ENCODE measurements around the gene TAS2R42.

Gene TAS2R42

GRCh38 chr12:11183011-11183410 is 3.7 kb downstream of the TAS2R42 start:
- no peak for DNase-seq (ENCODE audit: low spot score)
- TF ChIP-seq CTCF (IDR thresholded peaks at IDR 0.05; ENCODE audit: extremely low read depth, missing control alignments) = no peak

GRCh38 chr12:11182529-11182928 is 4.2 kb downstream of the TAS2R42 start:
- no peak for TF ChIP-seq CTCF (IDR thresholded peaks at IDR 0.05; ENCODE audit: extremely low read depth, missing control alignments)
- no peak for DNase-seq (ENCODE audit: low spot score)

- TF ChIP-seq CTCF (IDR thresholded peaks at IDR 0.05; ENCODE audit: extremely low read depth, missing control alignments) = no peak
- DNase-seq (ENCODE audit: low spot score) = no peak
Observed at GRCh38 chr12:11178250-11178649, 8.5 kb downstream of the TAS2R42 start.

GRCh38 chr12:11174022-11174421 is 12.7 kb downstream of the TAS2R42 start:
- DNase-seq (ENCODE audit: low spot score) = no peak
- TF ChIP-seq CTCF (IDR thresholded peaks at IDR 0.05; ENCODE audit: extremely low read depth, missing control alignments) = no peak

- TF ChIP-seq CTCF (IDR thresholded peaks at IDR 0.05; ENCODE audit: extremely low read depth, missing control alignments) = no peak
Observed at GRCh38 chr12:11171969-11172675, 14.6 kb downstream of the TAS2R42 start.

GRCh38 chr12:11171145-11171968 is 15.4 kb downstream of the TAS2R42 start, which contains the start of gene SMIM10L1:
Gene SMIM10L1 (plus strand): TSS chr12:11171194. CDS start chr12:11171357, 163 bp downstream.
- DNase-seq (ENCODE audit: low spot score) = peak; percentile 90
- TF ChIP-seq CTCF (IDR thresholded peaks at IDR 0.05; ENCODE audit: extremely low read depth, missing control alignments) = no peak

More at GRCh38 chr12:11171969-11172675, 14.6 kb downstream of the TAS2R42 start:
- no peak for DNase-seq (ENCODE audit: low spot score)

- DNase-seq (ENCODE audit: low spot score) = no peak
- TF ChIP-seq CTCF (IDR thresholded peaks at IDR 0.05; ENCODE audit: extremely low read depth, missing control alignments) = no peak
Observed at GRCh38 chr12:11170810-11171144, 16.0 kb downstream of the TAS2R42 start.

All from GM20000 (cell line).